B cell (primary cell): Measurements from ENCODE around the gene DYNC1I1. TPM values are rescaled to one million over a fixed set of nuclear protein-coding genes. Genes with fewer than 3 reads are reported as not detected.

ENCODE experiments used
- ATAC-seq: fragments of 200-7000 bp; cut with Tn5 transposase; one replicate; pipeline ENCODE4 v1.10.0; 2021; ENCODE audit warnings: low read depth, mild to moderate bottlenecking, moderate number of reproducible peaks, moderate library complexity
- CTCF ChIA-PET: fragments of 350-600 bp; sonication (Branson Sonifier 250); formaldehyde crosslinking; loops from one replicate; lab custom pipeline; 2021; ENCODE audit warnings: antibody characterized with exemption, inconsistent platforms; lab: Charles Lee
- POLR2A ChIA-PET: fragments of 350-600 bp; sonication (Branson Sonifier 250); formaldehyde crosslinking; loops from one replicate; lab custom pipeline; 2021; ENCODE audit warnings: antibody characterized with exemption; lab: Charles Lee
- DNase-seq: peaks from one replicate; pipeline ENCODE4 v3.0.0; 2013
- H2AFZ ChIP-seq: 2 replicates; pipeline ENCODE4 v1.6.1; 2012; ENCODE audit warnings: mild to moderate bottlenecking, low read depth, low read length; ENCODE audit not compliant: insufficient read depth, poor library complexity, severe bottlenecking
- H3K27ac ChIP-seq, 2 donors: 1 replicate in 1 of 2; 2 replicates in 1 of 2; pipeline ENCODE4 v1.5.1; 2012 to 2013; ENCODE audit warnings: low read length in 2 of 2, mild to moderate bottlenecking in 2 of 2, moderate library complexity in 1 of 2
- H3K27me3 ChIP-seq, 4 experiments: fragments of 200-600 bp in 1 of 4; sonication (generic) in 1 of 4; replicated peaks in 1 of 4; 1 replicate in 2 of 4; 2 replicates in 2 of 4; pipeline versions ENCODE4 v1.6.1 to v1.7.0; 2013 to 2016; ENCODE audit warnings: low read length in 3 of 4, mild to moderate bottlenecking in 2 of 4, mixed read lengths in 1 of 4, moderate library complexity in 1 of 4; ENCODE audit not compliant: insufficient read depth in 4 of 4, control insufficient read depth in 3 of 4; ENCODE audit errors: control extremely low read depth in 1 of 4
- H3K36me3 ChIP-seq, 2 experiments: replicated peaks in 1 of 2; 1 replicate in 1 of 2; 2 replicates in 1 of 2; pipeline versions ENCODE4 v1.6.1 to v1.7.1; 2013; ENCODE audit warnings: low read length in 1 of 2; ENCODE audit not compliant: insufficient read depth in 2 of 2, control insufficient read depth in 1 of 2; ENCODE audit errors: control extremely low read depth in 1 of 2, extremely low read depth in 1 of 2
- H3K4me1 ChIP-seq, 2 donors: fragments of 200-600 bp in 1 of 2; sonication (generic) in 1 of 2; 1 replicate in 1 of 2; 2 replicates in 1 of 2; pipeline versions ENCODE4 v1.5.1 to v1.6.1; 2013 to 2017; ENCODE audit warnings: low read length in 2 of 2; ENCODE audit not compliant: control insufficient read depth in 2 of 2, insufficient read depth in 2 of 2
- H3K4me2 ChIP-seq: replicated peaks from 2 replicates; pipeline ENCODE3; 2012; ENCODE audit warnings: mild to moderate bottlenecking, low read depth, low read length; ENCODE audit not compliant: poor library complexity, severe bottlenecking
- H3K4me3 ChIP-seq, 5 experiments: fragments of 200-600 bp in 1 of 5; sonication (generic) in 1 of 5; 1 replicate in 3 of 5; 2 replicates in 2 of 5; pipeline versions ENCODE4 v1.5.1 to v1.7.0; 2011 to 2016; ENCODE audit warnings: low read length in 4 of 5, mild to moderate bottlenecking in 4 of 5, low read depth in 2 of 5, control low read depth in 1 of 5, moderate library complexity in 1 of 5; ENCODE audit not compliant: insufficient read depth in 1 of 5; ENCODE audit errors: control extremely low read depth in 1 of 5, extremely low read depth in 1 of 5
- H3K79me2 ChIP-seq: fragments of 200-600 bp; sonication (generic); one replicate; pipeline ENCODE4 v1.6.0; 2016; ENCODE audit warnings: low read length; ENCODE audit not compliant: control insufficient read depth, insufficient read depth
- H3K9ac ChIP-seq: fragments of 200-600 bp; sonication (generic); 2 replicates; pipeline ENCODE4 v1.6.1; 2017; ENCODE audit warnings: mild to moderate bottlenecking, low read length, moderate library complexity
- H3K9me3 ChIP-seq, 3 donors: one replicate each; pipeline versions ENCODE4 v1.6.1 to v1.7.1; 2013; ENCODE audit warnings: low read length in 2 of 3; ENCODE audit not compliant: control insufficient read depth in 2 of 3, insufficient read depth in 1 of 3; ENCODE audit errors: control extremely low read depth in 1 of 3
- H4K20me1 ChIP-seq: 2 replicates; pipeline ENCODE4 v1.6.0; 2012; ENCODE audit warnings: mild to moderate bottlenecking, low read length; ENCODE audit not compliant: insufficient read depth, control insufficient read depth, poor library complexity, severe bottlenecking
- H3K27ac Mint-ChIP-seq: one replicate; pipeline ENCODE4 v1.8.0; 2021; ENCODE audit warnings: mixed read lengths
- H3K27me3 Mint-ChIP-seq: one replicate; pipeline ENCODE4 v1.8.0; 2021; ENCODE audit warnings: mixed read lengths
- H3K4me1 Mint-ChIP-seq: one replicate; pipeline ENCODE4 v1.8.0; 2021; ENCODE audit warnings: mixed read lengths
- H3K4me3 Mint-ChIP-seq: one replicate; pipeline ENCODE4 v1.8.0; 2021; ENCODE audit warnings: mixed read lengths
- H3K9me3 Mint-ChIP-seq: one replicate; pipeline ENCODE4 v1.8.0; 2022; ENCODE audit warnings: mixed read lengths; ENCODE audit not compliant: insufficient read depth
- EZH2 ChIP-seq: IDR thresholded peaks from 2 replicates; pipeline ENCODE4 v1.6.1; 2012; ENCODE audit warnings: borderline replicate concordance, low read depth, mild to moderate bottlenecking, moderate library complexity, low read length; ENCODE audit not compliant: insufficient read depth, poor library complexity, severe bottlenecking
- WGBS: methylation state at CpG from one replicate; pipeline ENCODE4 v1.1.5; 2013; ENCODE audit warnings: missing lambda C conversion rate; ENCODE audit not compliant: insufficient coverage; 5-methylcytosine and 5-hydroxymethylcytosine counted together
- intact Hi-C: fragments of 100-400 bp; cut with micrococcal nuclease; formaldehyde crosslinking; loops from one replicate; pipeline ENCODE4 v1.10.0; 2022
- polyA plus RNA-seq: library from polyadenylated mRNA; depleted of rRNA; stranded (reverse); fragments of >200 nt; gene quantifications from 2 replicates; pipeline ENCODE4 v1.2.3, GENCODE V29; 2012
- total RNA-seq, 2 donors: library from RNA; stranded (reverse); fragments of 120-200 nt in 1 of 2; gene quantifications; 1 replicate in 1 of 2; 2 replicates in 1 of 2; pipeline versions ENCODE4 v1.2.3 to v1.2.4, GENCODE V29; 2013 to 2022
- TF ChIP-seq, protein P1 (sequence below): fragments of 200-600 bp; IDR thresholded peaks from one replicate; pipeline ENCODE4 v1.8.0; 2022; ENCODE audit warnings: antibody characterized with exemption, mild to moderate bottlenecking

The DYNC1I1 gene
- total and polyA plus RNA-seq, 2 donors (not counting 1 experiment from before 2014, with no cell fraction given) = not detected

GRCh38 chr7:96004578-96004977, 232.2 kb downstream of the DYNC1I1 start:
- DNase-seq (no peak), ATAC-seq (no peak)
- ChIA-PET POLR2A (no interaction called here), CTCF (no interaction called here)
- H3K9me3 Mint-ChIP-seq = no peaks in the 10 kb centered on the region
- no peaks in the 10 kb centered on the region for H3K4me1 Mint-ChIP-seq
- H3K4me3 Mint-ChIP-seq = no peak overlapping the region
- Histone ChIP-seq H3K4me2 (no peak overlapping the region), H3K27ac (no peak overlapping the region), H3K4me3 (no peak overlapping the region), H3K4me1 (no peaks in the 10 kb centered on the region), H3K79me2 (no peaks in the 10 kb centered on the region), H3K27me3 (peaks cover 0 to 4% (median 0%) of the 10 kb centered on the region in 4 experiments), H3K36me3 (no peaks in the 10 kb centered on the region), H3K9me3 (no peaks in the 10 kb centered on the region), H3K9ac (no peak overlapping the region), H2AFZ (no peak overlapping the region), H4K20me1 (no peaks in the 10 kb centered on the region)
- intact Hi-C loops = no loop called here
- H3K27ac Mint-ChIP-seq = no peak overlapping the region
- TF ChIP-seq, protein P1, sequence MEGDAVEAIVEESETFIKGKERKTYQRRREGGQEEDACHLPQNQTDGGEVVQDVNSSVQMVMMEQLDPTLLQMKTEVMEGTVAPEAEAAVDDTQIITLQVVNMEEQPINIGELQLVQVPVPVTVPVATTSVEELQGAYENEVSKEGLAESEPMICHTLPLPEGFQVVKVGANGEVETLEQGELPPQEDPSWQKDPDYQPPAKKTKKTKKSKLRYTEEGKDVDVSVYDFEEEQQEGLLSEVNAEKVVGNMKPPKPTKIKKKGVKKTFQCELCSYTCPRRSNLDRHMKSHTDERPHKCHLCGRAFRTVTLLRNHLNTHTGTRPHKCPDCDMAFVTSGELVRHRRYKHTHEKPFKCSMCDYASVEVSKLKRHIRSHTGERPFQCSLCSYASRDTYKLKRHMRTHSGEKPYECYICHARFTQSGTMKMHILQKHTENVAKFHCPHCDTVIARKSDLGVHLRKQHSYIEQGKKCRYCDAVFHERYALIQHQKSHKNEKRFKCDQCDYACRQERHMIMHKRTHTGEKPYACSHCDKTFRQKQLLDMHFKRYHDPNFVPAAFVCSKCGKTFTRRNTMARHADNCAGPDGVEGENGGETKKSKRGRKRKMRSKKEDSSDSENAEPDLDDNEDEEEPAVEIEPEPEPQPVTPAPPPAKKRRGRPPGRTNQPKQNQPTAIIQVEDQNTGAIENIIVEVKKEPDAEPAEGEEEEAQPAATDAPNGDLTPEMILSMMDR = no peak
- no peak for TF ChIP-seq EZH2
- H3K27me3 Mint-ChIP-seq = peaks cover 3% of the 10 kb centered on the region

GRCh38 chr7:96005271-96005670, 232.9 kb downstream of the DYNC1I1 start:
- no peak for TF ChIP-seq EZH2
- TF ChIP-seq, protein P1 = no peak
- POLR2A ChIA-PET = no interaction called here
- H3K4me3 ChIP-seq = no peak overlapping the region
- intact Hi-C loops = no loop called here
- DNase-seq = no peak
- H3K4me1 ChIP-seq = no peaks in the 10 kb centered on the region
- CTCF ChIA-PET = no interaction called here
- no CpG with 5 or more reads among the region's 5 CpGs for WGBS
- H3K27me3 ChIP-seq = peaks cover 0 to 4% (median 0%) of the 10 kb centered on the region in 4 experiments
- Mint-ChIP-seq H3K4me3 (no peak overlapping the region), H3K4me1 (no peaks in the 10 kb centered on the region), H3K27me3 (peaks cover 3% of the 10 kb centered on the region), H3K9me3 (no peaks in the 10 kb centered on the region), H3K27ac (no peak overlapping the region)
- H3K27ac ChIP-seq = no peak overlapping the region
- H3K36me3 ChIP-seq = no peaks in the 10 kb centered on the region
- no peak overlapping the region for H3K9ac ChIP-seq
- H4K20me1 ChIP-seq = no peaks in the 10 kb centered on the region
- no peak for ATAC-seq
- H3K4me2 ChIP-seq = no peak overlapping the region
- H3K79me2 ChIP-seq = no peaks in the 10 kb centered on the region
- H3K9me3 ChIP-seq = no peaks in the 10 kb centered on the region
- H2AFZ ChIP-seq = no peak overlapping the region
